ENCODE results near the gene CCDC148. TPM values are rescaled to one million over a fixed set of nuclear protein-coding genes. Genes with fewer than 3 reads are reported as not detected.

CCDC148 gene
- total RNA-seq, 1 donor from 2014 or later: 0.52 TPM

GRCh38 chr2:158138255-158138654 lies 318.3 kb downstream of the CCDC148 start:
- Histone ChIP-seq H3K9me3 (ENCODE audit: control insufficient read depth in 3 of 3, low read length in 3 of 3) (no peaks in the 10 kb centered on the region), H3K36me3 (ENCODE audit: control insufficient read depth in 3 of 3, insufficient read depth in 3 of 3, low read length in 3 of 3) (no peaks in the 10 kb centered on the region), H3K4me1 (ENCODE audit: control insufficient read depth in 3 of 3, insufficient read depth in 3 of 3, low read length in 3 of 3) (no peaks in the 10 kb centered on the region), H3K9ac (ENCODE audit: low read depth in 1 of 3, low read length in 3 of 3) (no peak overlapping the region), H3K27me3 (ENCODE audit: control insufficient read depth in 3 of 3, insufficient read depth in 3 of 3, low read length in 3 of 3) (no peaks in the 10 kb centered on the region), H3K4me3 (ENCODE audit: low read length in 3 of 3) (no peak overlapping the region), H3K27ac (ENCODE audit: low read depth, low read length) (no peak overlapping the region)

GRCh38 chr2:158135096-158135495 lies 321.5 kb downstream of the CCDC148 start:
- H3K9ac ChIP-seq (ENCODE audit: low read depth in 1 of 3, low read length in 3 of 3): no peak overlapping the region

GRCh38 chr2:158134655-158135054 lies 321.9 kb downstream of the CCDC148 start:
- H3K4me1 ChIP-seq (ENCODE audit: control insufficient read depth in 3 of 3, insufficient read depth in 3 of 3, low read length in 3 of 3): no peaks in the 10 kb centered on the region
- no peaks in the 10 kb centered on the region for H3K9me3 ChIP-seq (ENCODE audit: control insufficient read depth in 3 of 3, low read length in 3 of 3)
- no peaks in the 10 kb centered on the region for H3K36me3 ChIP-seq (ENCODE audit: control insufficient read depth in 3 of 3, insufficient read depth in 3 of 3, low read length in 3 of 3)
- no peak overlapping the region for H3K27ac ChIP-seq (ENCODE audit: low read depth, low read length)
- H3K27me3 ChIP-seq (ENCODE audit: control insufficient read depth in 3 of 3, insufficient read depth in 3 of 3, low read length in 3 of 3): no peaks in the 10 kb centered on the region
- H3K4me3 ChIP-seq (ENCODE audit: low read length in 3 of 3): no peak overlapping the region
- no peak overlapping the region for H3K9ac ChIP-seq (ENCODE audit: low read depth in 1 of 3, low read length in 3 of 3)

More at GRCh38 chr2:158135096-158135495, 321.5 kb downstream of the CCDC148 start:
- Histone ChIP-seq H3K4me3 (ENCODE audit: low read length in 3 of 3) (no peak overlapping the region), H3K4me1 (ENCODE audit: control insufficient read depth in 3 of 3, insufficient read depth in 3 of 3, low read length in 3 of 3) (no peaks in the 10 kb centered on the region), H3K27me3 (ENCODE audit: control insufficient read depth in 3 of 3, insufficient read depth in 3 of 3, low read length in 3 of 3) (no peaks in the 10 kb centered on the region), H3K36me3 (ENCODE audit: control insufficient read depth in 3 of 3, insufficient read depth in 3 of 3, low read length in 3 of 3) (no peaks in the 10 kb centered on the region), H3K9me3 (ENCODE audit: control insufficient read depth in 3 of 3, low read length in 3 of 3) (no peaks in the 10 kb centered on the region), H3K27ac (ENCODE audit: low read depth, low read length) (no peak overlapping the region)

- Histone ChIP-seq H3K9ac (ENCODE audit: low read depth in 1 of 3, low read length in 3 of 3) (no peak overlapping the region), H3K36me3 (ENCODE audit: control insufficient read depth in 3 of 3, insufficient read depth in 3 of 3, low read length in 3 of 3) (no peaks in the 10 kb centered on the region), H3K27me3 (ENCODE audit: control insufficient read depth in 3 of 3, insufficient read depth in 3 of 3, low read length in 3 of 3) (no peaks in the 10 kb centered on the region), H3K27ac (ENCODE audit: low read depth, low read length) (no peak overlapping the region), H3K4me3 (ENCODE audit: low read length in 3 of 3) (no peak overlapping the region), H3K9me3 (ENCODE audit: control insufficient read depth in 3 of 3, low read length in 3 of 3) (no peaks in the 10 kb centered on the region), H3K4me1 (ENCODE audit: control insufficient read depth in 3 of 3, insufficient read depth in 3 of 3, low read length in 3 of 3) (no peaks in the 10 kb centered on the region)
Observed at GRCh38 chr2:158134055-158134454, 322.5 kb downstream of the CCDC148 start.

- Histone ChIP-seq H3K9me3 (ENCODE audit: control insufficient read depth in 3 of 3, low read length in 3 of 3) (no peaks in the 10 kb centered on the region), H3K27ac (ENCODE audit: low read depth, low read length) (no peak overlapping the region), H3K27me3 (ENCODE audit: control insufficient read depth in 3 of 3, insufficient read depth in 3 of 3, low read length in 3 of 3) (no peaks in the 10 kb centered on the region), H3K36me3 (ENCODE audit: control insufficient read depth in 3 of 3, insufficient read depth in 3 of 3, low read length in 3 of 3) (no peaks in the 10 kb centered on the region), H3K4me3 (ENCODE audit: low read length in 3 of 3) (no peak overlapping the region), H3K9ac (ENCODE audit: low read depth in 1 of 3, low read length in 3 of 3) (no peak overlapping the region), H3K4me1 (ENCODE audit: control insufficient read depth in 3 of 3, insufficient read depth in 3 of 3, low read length in 3 of 3) (no peaks in the 10 kb centered on the region)
Observed at GRCh38 chr2:158131919-158132566, 324.5 kb downstream of the CCDC148 start.

GRCh38 chr2:158131483-158131912 lies 325.1 kb downstream of the CCDC148 start:
- Histone ChIP-seq H3K9ac (ENCODE audit: low read depth in 1 of 3, low read length in 3 of 3) (no peak overlapping the region), H3K27ac (ENCODE audit: low read depth, low read length) (no peak overlapping the region), H3K9me3 (ENCODE audit: control insufficient read depth in 3 of 3, low read length in 3 of 3) (no peaks in the 10 kb centered on the region), H3K27me3 (ENCODE audit: control insufficient read depth in 3 of 3, insufficient read depth in 3 of 3, low read length in 3 of 3) (no peaks in the 10 kb centered on the region), H3K4me1 (ENCODE audit: control insufficient read depth in 3 of 3, insufficient read depth in 3 of 3, low read length in 3 of 3) (no peaks in the 10 kb centered on the region), H3K4me3 (ENCODE audit: low read length in 3 of 3) (no peak overlapping the region), H3K36me3 (ENCODE audit: control insufficient read depth in 3 of 3, insufficient read depth in 3 of 3, low read length in 3 of 3) (no peaks in the 10 kb centered on the region)

- H3K36me3 ChIP-seq (ENCODE audit: control insufficient read depth in 3 of 3, insufficient read depth in 3 of 3, low read length in 3 of 3): no peaks in the 10 kb centered on the region
- no peak overlapping the region for H3K27ac ChIP-seq (ENCODE audit: low read depth, low read length)
- H3K4me1 ChIP-seq (ENCODE audit: control insufficient read depth in 3 of 3, insufficient read depth in 3 of 3, low read length in 3 of 3): no peaks in the 10 kb centered on the region
- H3K4me3 ChIP-seq (ENCODE audit: low read length in 3 of 3): no peak overlapping the region
- no peaks in the 10 kb centered on the region for H3K27me3 ChIP-seq (ENCODE audit: control insufficient read depth in 3 of 3, insufficient read depth in 3 of 3, low read length in 3 of 3)
- no peak overlapping the region for H3K9ac ChIP-seq (ENCODE audit: low read depth in 1 of 3, low read length in 3 of 3)
- H3K9me3 ChIP-seq (ENCODE audit: control insufficient read depth in 3 of 3, low read length in 3 of 3): no peaks in the 10 kb centered on the region
Observed at GRCh38 chr2:158130832-158131473, 325.6 kb downstream of the CCDC148 start.

GRCh38 chr2:158129037-158129436 lies 327.5 kb downstream of the CCDC148 start:
- Histone ChIP-seq H3K36me3 (ENCODE audit: control insufficient read depth in 3 of 3, insufficient read depth in 3 of 3, low read length in 3 of 3) (no peaks in the 10 kb centered on the region), H3K9ac (ENCODE audit: low read depth in 1 of 3, low read length in 3 of 3) (no peak overlapping the region), H3K27me3 (ENCODE audit: control insufficient read depth in 3 of 3, insufficient read depth in 3 of 3, low read length in 3 of 3) (no peaks in the 10 kb centered on the region), H3K4me1 (ENCODE audit: control insufficient read depth in 3 of 3, insufficient read depth in 3 of 3, low read length in 3 of 3) (no peaks in the 10 kb centered on the region), H3K27ac (ENCODE audit: low read depth, low read length) (no peak overlapping the region), H3K9me3 (ENCODE audit: control insufficient read depth in 3 of 3, low read length in 3 of 3) (no peaks in the 10 kb centered on the region), H3K4me3 (ENCODE audit: low read length in 3 of 3) (no peak overlapping the region)

- no peak overlapping the region for H3K27ac ChIP-seq (ENCODE audit: low read depth, low read length)
- H3K4me3 ChIP-seq (ENCODE audit: low read length in 3 of 3): no peak overlapping the region
- H3K9me3 ChIP-seq (ENCODE audit: control insufficient read depth in 3 of 3, low read length in 3 of 3): no peaks in the 10 kb centered on the region
- no peaks in the 10 kb centered on the region for H3K4me1 ChIP-seq (ENCODE audit: control insufficient read depth in 3 of 3, insufficient read depth in 3 of 3, low read length in 3 of 3)
- no peaks in the 10 kb centered on the region for H3K36me3 ChIP-seq (ENCODE audit: control insufficient read depth in 3 of 3, insufficient read depth in 3 of 3, low read length in 3 of 3)
- H3K27me3 ChIP-seq (ENCODE audit: control insufficient read depth in 3 of 3, insufficient read depth in 3 of 3, low read length in 3 of 3): no peaks in the 10 kb centered on the region
- no peak overlapping the region for H3K9ac ChIP-seq (ENCODE audit: low read depth in 1 of 3, low read length in 3 of 3)
Observed at GRCh38 chr2:158128168-158128973, 328.2 kb downstream of the CCDC148 start.

GRCh38 chr2:158127380-158127804 lies 329.2 kb downstream of the CCDC148 start:
- Histone ChIP-seq H3K27me3 (ENCODE audit: control insufficient read depth in 3 of 3, insufficient read depth in 3 of 3, low read length in 3 of 3) (no peaks in the 10 kb centered on the region), H3K4me3 (ENCODE audit: low read length in 3 of 3) (no peak overlapping the region), H3K9ac (ENCODE audit: low read depth in 1 of 3, low read length in 3 of 3) (no peak overlapping the region), H3K4me1 (ENCODE audit: control insufficient read depth in 3 of 3, insufficient read depth in 3 of 3, low read length in 3 of 3) (no peaks in the 10 kb centered on the region), H3K27ac (ENCODE audit: low read depth, low read length) (no peak overlapping the region), H3K36me3 (ENCODE audit: control insufficient read depth in 3 of 3, insufficient read depth in 3 of 3, low read length in 3 of 3) (no peaks in the 10 kb centered on the region), H3K9me3 (ENCODE audit: control insufficient read depth in 3 of 3, low read length in 3 of 3) (peaks cover 0 to 2% (median 0%) of the 10 kb centered on the region in 3 donors)
